Daoy (cell line): Measurements from ENCODE around the gene RBM48. TPM values are rescaled to one million over a fixed set of nuclear protein-coding genes. Genes with fewer than 3 reads are reported as not detected.
"Not testable (repeated sequence)": the region's sequence is repeated elsewhere in the genome, so short reads cannot be mapped to it uniquely, and the experiment has no call there.

Experiments
- DNase-seq: peaks from one replicate; pipeline ENCODE4 v3.0.0-alpha.2; 2015; ENCODE audit warnings: low read depth
- total RNA-seq: library from RNA; depleted of rRNA; stranded (reverse); fragments of >200 nt; shearing (Covaris generic); gene quantifications from 2 replicates; pipeline ENCODE4 v1.2.3, GENCODE V29; 2014; rRNA removed

Gene RBM48
- total RNA-seq, 1 experiment from 2014 or later = 5.4 TPM

DNA sequence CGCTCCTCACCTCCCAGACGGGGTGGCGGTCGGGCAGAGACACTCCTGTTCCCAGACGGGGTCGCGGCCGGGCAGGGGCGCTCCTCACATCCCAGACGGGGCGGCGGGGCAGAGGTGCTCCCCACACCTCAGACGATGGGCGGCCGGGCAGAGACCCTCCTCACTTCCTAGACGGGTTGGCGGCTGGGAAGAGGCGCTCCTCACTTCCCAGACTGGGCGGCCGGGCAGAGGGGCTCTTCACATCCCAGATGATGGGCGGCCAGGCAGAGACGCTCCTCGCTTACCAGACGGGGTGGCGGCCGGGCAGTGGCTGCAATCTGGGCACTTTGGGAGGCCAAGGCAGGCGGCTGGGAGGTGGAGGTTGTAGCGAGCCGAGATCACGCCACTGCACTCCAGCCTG is 16.5 kb downstream of the RBM48 start:
- not testable (repeated sequence) for DNase-seq

DNA sequence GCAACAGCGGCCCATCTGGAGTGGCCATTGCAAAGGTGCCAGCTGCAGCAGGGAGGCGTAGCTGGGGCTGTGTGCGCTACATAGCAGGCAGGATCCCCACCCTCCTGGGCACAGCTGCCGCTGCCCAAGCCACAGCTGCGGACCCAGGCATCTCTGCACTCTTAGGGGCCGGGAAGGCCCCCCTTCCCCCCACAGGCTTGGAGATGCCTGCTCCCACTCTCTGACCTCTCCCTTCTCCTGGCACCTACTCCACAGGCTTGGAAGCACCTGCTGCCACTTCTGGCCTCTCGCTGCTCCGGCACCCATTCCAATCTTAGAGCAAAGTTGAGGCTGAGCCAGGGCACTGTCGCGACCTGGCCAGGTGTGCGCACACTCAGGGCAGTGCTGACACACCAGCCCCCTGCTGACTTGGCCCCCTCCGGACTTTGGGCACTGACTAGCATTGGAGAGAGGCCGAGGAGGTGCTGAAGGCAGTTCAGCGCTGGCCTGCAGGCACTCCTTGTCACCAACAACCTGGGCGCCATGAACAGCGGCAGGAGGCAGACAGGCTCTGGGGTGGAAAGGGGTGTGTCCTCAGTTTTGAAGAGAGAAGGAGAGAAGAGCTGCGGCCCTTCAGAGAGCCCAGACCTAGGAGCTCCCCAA is 18.4 kb downstream of the RBM48 start:
- DNase-seq = no peak

DNA sequence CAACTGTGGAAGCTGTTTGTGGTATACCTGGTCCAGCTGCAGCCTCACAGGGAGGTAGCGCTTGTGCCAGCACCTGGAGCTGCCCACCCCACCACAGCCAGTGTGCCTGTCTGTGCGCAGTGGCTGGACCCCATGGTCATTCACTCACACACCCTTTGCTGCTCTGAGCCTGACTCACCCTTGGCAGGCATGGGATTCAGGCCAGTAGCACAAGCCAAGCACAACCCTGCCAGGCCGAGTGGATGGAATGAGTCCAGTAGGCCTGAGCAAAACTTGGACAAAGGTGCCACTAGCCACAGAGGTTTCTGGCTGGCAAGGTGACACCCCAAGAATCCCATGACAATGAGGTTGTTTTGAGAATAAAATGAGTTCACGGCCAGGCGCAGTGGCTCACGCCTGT is 19.0 kb downstream of the RBM48 start:
- no peak for DNase-seq

DNA sequence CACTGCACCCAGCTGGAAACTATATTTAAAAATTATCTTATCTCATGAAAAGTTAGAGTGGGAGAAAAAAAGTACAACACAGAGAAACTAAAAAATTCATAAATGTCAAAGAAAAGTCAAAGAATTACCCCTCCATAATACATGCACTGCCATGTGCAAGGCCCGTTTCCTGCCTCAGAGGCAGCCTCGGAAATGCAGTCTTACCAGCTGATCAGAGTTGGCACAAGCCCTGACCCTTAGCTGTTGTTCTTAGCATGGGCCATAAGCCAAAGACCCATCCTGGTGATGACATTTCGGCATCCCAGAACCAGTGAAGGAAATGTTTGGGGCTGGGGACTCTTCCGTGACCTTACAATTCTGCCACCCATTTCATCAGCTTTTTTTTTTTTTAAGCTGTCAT is 21.6 kb downstream of the RBM48 start:
- no peak for DNase-seq

DNA sequence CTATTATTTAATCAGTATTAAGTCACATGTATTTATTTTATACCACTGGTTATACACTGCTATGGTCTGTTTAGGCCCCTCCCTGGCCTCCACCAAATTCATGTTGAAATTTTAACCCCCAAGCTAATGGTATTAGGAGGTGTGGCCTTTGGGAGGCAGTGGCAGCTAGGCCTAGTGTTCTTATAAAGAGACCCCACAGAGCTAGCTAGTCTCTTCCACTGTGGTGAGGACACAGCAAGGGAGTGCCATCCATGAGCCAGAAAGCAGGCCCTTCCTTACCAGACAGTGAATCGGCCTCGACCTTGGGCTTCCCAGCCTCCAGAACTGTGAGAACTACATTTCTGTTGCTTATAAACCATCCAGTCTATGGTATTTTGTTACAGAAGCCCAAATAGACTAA is 28.7 kb downstream of the RBM48 start:
- DNase-seq = no peak

DNA sequence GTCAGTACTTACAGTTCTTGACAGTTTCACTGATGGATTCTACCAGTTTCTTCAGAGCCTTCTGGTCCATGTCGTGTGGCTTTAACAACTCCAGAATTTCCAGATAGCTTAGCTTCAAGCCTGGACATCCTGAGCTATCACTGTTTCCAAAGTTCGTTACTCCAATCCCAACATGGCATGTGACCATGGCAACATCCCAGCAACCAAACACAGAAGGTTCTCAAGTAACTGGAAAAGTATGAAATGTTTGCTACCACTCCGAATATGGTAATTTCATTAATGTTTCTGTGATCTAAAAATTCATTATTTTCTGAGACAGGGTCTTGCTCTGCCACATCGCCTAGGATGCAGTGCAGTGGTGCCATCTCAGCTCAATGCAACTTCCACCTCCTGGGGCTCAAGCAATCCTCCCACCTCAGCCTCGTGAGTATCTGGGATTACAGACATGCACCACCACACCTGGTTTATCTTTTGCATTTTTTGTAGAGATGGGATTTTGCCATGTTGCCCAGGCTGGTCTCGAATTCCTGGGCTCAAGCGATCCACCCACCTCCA is 29.3 kb downstream of the RBM48 start:
- DNase-seq = no peak

DNA sequence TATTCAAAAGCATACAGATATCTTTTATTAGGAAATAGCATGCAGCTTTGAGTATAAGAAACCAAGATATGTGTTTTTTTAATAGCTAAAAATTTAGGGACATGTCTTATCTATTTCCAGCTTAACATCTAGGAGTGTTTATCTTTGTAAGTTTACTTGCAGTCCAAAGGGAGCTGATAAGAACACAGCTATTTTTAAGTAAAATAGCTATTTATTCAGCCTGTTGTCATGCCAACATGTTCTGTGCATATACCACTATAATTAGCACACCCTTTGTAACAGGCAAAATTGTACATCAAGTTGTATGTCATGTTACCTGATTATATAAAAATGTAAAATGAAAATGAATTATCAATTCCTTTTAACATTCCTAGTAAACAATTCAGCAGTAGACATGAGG is 32.0 kb downstream of the RBM48 start:
- no peak for DNase-seq

DNA sequence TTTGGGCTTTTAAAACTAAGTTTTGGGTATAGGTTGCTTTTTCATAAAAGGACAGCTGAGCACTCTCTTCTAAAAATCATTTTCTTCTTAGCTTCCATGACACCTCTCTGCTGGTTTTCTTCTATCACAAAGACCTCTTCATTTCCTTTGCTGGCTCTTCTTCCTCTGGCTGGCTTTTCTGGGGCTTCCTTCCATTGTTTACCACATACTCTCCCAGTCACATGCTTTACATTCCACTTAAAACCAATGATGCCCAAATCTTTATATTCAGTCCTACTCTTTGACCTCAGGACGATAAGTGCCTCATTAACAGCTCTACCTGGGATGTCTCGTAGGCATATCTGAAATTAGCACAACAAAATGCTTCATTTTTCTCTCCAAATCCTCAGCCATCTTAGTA is 34.8 kb downstream of the RBM48 start:
- no peak for DNase-seq

DNA sequence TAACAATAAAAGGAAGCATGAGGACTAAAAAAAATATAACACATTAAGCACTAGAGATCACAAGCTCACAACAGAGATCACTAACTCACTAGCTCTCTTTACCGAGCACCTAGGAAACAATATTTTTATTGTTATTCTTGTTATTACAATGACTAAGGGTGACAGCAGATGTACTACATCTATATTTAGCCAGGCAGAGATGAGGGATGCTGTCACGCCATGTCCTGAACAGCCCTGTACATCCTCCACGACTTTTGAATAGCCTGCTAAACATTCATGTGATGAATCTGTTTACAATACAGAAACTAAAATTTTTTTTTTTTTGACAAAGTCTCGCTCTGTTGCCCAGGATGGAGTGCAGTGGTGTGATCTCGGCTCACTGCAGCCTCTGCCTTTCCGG is 38.9 kb downstream of the RBM48 start:
- no peak for DNase-seq

DNA sequence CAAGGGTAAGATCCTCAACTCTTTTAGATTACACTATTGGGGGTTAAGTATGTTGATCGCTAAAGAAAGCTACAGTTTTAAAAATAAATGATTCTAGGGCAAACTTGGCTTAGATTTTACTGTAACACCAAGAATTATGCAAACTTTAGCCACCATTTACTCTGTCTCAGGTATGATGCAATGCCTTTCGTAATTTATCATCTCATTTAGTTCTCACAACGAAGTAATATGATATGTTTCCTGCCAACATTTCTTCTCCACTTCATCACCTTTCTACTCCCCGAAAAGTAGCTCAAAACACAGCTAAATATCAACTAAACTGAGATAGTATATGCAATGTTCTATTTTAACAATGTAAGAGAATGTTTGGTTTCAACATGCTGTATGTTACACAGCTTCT is 40.5 kb downstream of the RBM48 start:
- DNase-seq = no peak

DNA sequence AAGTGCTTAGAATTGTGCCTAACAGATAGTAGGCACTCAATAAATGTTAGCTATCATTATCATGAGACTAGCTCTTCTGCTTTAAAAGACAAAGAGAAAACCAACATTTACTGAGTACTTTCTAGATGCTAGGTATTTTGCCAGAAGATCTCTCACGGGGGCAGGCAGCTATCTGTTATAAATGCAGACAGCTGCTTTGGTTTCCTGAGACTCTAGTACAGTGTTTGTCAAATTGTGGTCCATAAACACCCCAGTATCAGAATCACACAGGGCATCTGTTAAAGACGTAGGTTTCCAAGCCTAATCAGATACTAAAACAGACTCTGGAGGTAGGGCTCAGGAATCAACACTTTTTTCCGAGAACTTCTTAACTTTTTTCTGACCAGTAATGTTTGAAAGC is 47.7 kb downstream of the RBM48 start:
- no peak for DNase-seq

DNA sequence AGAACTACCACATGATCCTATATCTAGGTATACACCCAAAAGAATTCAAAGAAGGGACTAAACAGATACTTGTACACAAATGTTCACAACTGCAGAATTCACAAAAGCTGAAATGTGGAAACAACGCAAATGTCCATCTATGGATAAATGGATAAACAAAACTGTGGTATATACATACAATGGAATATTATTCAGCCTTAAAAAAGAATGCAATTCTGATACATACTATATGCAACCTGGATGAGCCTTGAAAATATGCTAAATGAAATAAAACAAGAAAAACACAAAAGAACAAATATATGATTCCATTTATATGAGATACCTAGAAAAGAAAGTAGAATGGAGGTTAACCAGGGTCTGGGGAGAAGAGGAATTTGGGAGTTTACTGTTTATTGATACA is 54.4 kb downstream of the RBM48 start:
- DNase-seq = no peak

DNA sequence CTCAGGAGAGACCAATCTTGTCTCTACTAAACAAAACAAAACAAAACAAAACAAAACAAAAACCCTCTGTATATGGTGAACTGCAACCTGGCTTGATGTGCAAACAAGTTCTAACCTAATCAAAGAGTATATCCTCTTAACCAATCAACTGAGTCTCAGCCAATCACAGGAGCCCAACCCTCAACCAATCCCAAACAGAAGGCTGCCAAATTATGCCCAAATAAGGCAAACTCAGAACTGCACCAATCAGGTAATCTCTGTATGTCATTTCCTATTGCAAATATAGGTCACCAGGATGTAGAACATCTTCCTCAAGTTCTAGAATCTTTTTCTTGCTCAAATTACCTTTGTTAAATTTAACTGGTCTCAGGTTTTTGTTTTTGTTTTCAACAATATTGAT is 56.4 kb downstream of the RBM48 start:
- no peak for DNase-seq

DNA sequence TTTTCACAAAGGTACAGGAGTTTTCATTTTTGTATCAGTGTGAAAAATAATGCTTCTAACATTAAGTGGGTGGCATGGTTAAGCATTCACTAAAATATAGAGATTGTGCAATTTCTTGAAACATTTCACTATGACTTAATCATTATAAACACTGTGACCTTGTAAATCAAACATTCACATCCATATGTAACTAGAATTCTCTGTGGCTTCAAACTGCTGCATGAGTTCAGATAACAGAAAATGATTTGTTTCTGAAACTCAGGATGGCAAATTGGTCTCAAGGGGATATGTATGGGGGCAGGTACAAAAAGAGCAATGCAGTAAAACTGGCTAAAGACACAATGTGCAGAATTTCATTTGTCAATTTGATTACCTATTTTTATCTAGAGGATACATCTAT is 57.8 kb downstream of the RBM48 start:
- no peak for DNase-seq

DNA sequence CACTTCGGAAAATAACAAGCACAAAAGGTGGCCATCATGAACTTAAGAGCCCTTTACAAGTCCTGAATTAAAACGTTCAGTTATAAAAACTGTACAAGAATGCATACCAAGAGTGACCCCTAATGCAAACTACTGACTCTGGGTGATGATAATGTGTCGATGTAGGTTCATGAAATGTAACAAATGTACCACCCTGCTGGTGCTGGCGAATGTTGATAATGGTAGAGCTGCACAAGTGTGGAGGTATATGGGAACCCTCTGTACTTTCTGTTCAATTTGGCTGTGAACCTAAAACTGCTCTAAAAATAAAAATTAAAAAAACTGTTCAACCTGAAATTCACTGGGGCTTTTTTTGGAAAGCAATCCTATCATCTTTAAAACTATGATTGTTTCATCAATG is 58.2 kb downstream of the RBM48 start:
- DNase-seq = no peak

Other genes with a start within 250 kb of the RBM48 start
- 17.6 and 19.9 TPM in 2 replicates for gene GATAD1, start 81.3 kb upstream of the RBM48 start, total RNA-seq
- gene ERVW-1, start 50.8 kb upstream of the RBM48 start, total RNA-seq = not detected in 2 replicates
- gene PEX1, start 275 bp upstream of the RBM48 start, total RNA-seq = 8.4 and 8.7 TPM in 2 replicates
- 27.8 and 32.7 TPM in 2 replicates for gene FAM133B, start 61.6 kb downstream of the RBM48 start, total RNA-seq